PC-3 (cell line): ENCODE data around the gene TCFL5.

Experiments
- EZH2 ChIP-seq: fragments of 300-600 bp; sonication (generic); IDR thresholded peaks from one replicate; pipeline ENCODE4 v1.6.1; 2017; ENCODE audit warnings: antibody characterized with exemption, mild to moderate bottlenecking, low read length; ENCODE audit not compliant: unreplicated experiment
- EZH2phosphoT487 ChIP-seq: fragments of 300-600 bp; sonication (generic); IDR thresholded peaks from 2 replicates; pipeline ENCODE4 v1.6.1; 2018; ENCODE audit warnings: mild to moderate bottlenecking, antibody characterized with exemption, low read length, borderline replicate concordance
- TF ChIP-seq, protein P1 (sequence below): fragments of 300-600 bp; sonication (generic); conservative IDR thresholded peaks from 2 replicates; pipeline ENCODE4 v1.5.1; 2017; ENCODE audit warnings: antibody characterized with exemption, low read depth, mild to moderate bottlenecking, low read length

DNA sequence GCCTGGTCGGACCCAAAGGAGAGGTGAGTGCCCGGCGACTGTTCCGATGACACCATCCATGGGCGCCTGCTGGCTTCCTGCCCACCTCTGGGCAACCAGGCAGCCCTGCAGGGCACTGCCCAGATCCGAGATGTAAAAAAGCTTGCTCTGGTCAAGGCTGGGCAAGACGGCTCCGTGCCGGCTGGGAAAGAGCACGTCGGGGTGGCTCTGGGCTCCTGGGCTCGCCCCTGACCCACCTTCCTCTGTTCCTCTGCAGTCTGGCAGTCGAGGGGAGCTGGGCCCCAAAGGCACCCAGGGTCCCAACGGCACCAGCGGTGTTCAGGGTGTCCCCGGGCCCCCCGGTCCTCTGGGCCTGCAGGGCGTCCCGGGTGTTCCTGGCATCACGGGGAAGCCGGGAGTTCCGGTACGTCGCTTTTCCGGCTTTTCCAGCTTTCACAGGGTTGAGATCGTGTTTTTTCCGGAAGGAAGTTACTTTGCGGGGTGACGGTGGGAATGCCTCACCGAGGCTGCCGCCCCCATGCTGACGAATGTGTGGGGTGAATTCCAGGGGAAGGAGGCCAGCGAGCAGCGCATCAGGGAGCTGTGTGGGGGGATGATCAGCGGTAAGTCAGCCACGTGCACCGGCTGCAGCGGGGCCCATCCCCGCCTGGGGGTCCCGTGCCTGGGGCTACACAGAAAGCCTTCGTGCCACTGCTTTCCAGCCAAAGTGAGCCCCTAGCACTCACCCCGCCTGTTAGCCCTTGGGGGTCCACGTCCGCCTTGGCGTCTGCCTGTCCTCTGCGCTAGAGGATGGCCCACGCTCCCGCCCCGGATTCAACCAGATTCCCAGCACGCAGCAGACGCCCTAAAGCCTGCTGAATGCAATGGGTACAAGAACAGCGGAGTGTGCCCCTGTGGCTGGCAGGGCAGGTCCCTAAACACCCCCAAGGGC lies 25.4 kb downstream of the TCFL5 start:
- TF ChIP-seq EZH2 (no peak), EZH2phosphoT487 (no peak)
- TF ChIP-seq, protein P1, sequence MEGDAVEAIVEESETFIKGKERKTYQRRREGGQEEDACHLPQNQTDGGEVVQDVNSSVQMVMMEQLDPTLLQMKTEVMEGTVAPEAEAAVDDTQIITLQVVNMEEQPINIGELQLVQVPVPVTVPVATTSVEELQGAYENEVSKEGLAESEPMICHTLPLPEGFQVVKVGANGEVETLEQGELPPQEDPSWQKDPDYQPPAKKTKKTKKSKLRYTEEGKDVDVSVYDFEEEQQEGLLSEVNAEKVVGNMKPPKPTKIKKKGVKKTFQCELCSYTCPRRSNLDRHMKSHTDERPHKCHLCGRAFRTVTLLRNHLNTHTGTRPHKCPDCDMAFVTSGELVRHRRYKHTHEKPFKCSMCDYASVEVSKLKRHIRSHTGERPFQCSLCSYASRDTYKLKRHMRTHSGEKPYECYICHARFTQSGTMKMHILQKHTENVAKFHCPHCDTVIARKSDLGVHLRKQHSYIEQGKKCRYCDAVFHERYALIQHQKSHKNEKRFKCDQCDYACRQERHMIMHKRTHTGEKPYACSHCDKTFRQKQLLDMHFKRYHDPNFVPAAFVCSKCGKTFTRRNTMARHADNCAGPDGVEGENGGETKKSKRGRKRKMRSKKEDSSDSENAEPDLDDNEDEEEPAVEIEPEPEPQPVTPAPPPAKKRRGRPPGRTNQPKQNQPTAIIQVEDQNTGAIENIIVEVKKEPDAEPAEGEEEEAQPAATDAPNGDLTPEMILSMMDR = no peak
